Activated CD4-positive, alpha-beta T cell treated with anti-CD3 and anti-CD28 coated beads for 1 hour (primary cell): Measurements from ENCODE around the gene FES.
A peak's percentile ranks its signal among the peaks of the same experiment; 100 is the strongest.
"Not testable (repeated sequence)": the region's sequence is repeated elsewhere in the genome, so short reads cannot be mapped to it uniquely, and the experiment has no call there.

Experiments
- DNase-seq: peaks from one replicate; pipeline ENCODE4 v3.0.0-alpha.2; 2020

The FES gene

GRCh38 chr15:90893175-90894090 is 9.1 kb downstream of the FES start:
- DNase-seq, result no peak

DNA sequence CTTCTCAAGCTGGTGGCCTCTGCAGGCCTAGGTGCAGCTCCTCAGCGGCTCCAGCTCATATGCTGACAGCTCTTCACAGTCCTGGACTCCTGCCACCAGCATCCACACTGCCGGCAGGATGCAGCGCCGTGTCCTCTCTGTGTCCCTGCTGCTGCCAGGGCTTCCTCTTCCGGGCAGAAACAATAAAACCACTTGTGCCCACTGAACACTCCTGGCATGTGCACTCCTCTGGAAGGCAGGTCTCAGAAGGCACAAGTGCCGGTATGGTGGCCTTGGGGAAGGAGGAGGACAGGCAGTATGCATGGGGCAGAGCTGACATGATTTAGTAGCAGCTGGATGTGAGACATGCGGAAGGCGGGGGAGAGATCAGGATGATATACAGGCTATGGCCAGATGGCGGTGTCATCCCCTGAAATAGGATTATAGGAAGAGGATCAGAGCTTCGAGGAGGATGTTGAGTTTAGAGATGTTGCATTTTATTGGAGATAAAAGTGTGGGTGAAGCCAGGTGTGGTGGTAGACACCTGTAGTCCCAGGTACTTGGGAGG is 11.3 kb downstream of the FES start:
- no peak for DNase-seq

DNA sequence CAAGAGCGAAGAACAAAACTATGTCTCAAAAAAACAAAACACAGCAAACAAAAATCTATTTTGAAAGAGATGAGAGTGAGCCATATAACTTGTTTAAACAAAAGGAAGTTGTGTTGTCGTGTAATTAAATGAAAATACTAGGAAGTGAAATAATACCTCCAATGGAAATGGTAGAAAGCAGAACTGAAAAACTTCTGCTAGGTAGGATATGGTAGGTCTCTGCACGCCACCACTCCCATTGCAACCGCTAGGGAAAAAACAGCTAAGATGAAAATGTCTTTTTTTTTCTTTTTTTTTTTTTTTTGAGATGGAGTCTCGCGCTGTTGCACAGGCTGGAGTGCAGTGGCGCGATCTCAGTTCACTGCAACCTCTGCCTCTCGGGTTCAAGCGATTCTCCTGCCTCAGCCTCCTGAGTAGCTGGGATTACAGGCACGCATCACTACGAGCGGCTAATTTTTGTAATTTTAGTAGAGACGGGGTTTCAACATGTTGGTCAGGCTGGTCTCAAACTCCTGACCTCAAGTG is 12.9 kb downstream of the FES start:
- not testable (repeated sequence) for DNase-seq

DNA sequence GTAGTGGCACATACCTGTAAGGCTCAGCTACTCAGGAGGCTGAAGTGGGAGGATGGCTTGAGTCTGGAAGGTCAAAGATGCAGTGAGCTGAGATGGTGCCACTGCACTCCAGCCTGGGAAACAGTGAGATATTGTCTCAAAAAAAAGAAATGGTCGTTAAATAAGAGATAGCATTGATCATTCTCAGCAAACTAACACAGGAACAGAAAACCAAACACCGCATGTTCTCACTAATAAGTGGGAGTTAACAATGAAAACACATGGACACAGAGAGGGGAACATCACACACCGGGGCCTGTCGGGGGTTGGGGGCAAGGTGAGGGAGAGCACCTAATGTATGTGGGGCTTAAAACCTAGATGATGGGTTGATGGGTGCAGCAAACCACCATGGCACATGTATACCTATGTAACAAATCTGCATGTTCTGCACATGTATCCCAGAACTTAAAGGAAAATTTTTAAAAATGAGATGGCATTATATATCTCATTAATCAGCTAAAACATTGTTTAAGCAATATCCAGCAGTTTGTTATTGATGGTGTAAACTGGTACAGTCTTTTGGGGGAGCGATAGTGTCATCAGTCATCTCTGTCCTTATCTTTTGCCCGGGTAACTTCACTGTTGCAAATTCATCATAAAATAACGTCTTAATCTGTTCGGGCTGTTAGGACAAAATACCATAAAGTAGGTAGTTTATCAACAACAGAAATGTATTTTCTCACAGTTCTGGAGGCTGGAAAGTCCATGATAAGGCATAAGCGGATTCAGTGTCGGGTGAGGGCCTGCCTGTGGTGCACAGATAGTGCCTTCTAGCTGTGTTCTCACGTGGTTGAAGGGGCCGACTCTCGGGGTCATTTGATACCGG is 17.1 kb downstream of the FES start:
- DNase-seq, result no peak

GRCh38 chr15:90902040-90902839 is 17.9 kb downstream of the FES start:
- DNase-seq, result peak; percentile 51

DNA sequence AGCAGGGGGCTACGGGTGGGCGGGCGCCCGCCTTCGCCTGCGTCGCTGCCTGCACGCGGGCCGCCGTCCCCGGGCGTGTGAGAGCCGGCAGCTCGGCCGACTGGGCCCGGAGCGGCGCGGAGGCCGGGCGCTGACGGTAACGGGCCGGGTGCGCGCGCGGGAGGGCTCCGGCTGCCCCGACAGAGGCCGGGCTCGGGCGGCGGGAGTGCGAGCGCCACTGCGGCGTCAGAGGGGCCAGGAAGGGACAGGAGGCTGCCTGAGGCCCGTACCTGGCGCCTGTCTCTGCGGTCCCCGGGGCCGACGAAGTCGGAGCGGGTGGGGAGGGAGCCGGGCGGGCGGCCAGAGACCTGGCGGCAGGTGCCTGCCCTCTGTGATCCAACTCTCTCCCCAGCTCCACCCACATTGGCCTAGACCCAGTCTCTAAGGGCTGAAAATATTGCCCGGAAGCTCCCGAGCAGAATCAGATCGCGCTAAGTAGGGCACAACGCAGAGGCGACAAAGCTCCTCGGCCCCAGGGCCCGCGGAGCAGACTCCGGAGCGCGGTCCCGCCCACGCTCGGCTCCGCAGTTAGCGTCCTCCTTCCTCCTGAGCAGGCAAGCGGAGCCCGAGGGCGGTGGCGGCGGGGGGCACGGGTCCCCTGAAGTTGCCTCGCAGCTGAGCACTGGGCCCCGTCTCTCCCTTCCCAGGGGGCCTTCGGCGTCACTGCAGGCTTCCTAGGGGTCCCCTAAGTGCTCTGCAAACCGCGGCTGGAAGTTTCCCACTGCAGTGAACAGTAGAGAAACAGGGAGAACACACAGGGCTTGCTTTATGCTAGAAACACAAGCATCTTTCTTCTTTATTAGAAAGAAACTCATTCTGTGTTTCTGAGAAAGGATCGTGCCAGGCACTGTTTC is 18.8 kb downstream of the FES start, which contains the start of gene MAN2A2:
TSS of gene MAN2A2 (plus strand) at position 463 of the 893 bp plus-strand sequence. CDS start 906 bp downstream, outside the sequence.
- DNase-seq, result peak; percentile 59

- no peak for DNase-seq
Observed at GRCh38 chr15:90903733-90904536, 19.6 kb downstream of the FES start.

DNA sequence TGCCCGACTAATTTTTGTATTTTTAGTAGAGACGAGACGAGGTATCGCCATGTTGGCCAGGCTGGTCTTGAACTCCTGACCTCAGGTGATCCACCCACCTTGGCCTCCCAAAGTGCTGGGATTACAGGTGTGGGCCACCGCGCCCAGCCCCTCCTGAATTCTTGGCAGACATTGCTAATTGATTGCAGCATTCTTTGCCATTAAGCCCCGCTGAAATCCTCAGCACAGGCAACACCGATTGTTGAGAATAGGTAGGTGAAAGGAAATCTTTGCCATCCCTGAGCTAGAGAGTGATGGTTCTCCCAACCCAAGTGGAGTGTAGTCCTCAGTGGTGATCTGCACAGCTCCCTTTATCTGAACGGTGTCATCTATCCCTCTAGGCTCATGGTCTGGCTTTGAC is 20.4 kb downstream of the FES start:
- no peak for DNase-seq

- DNase-seq, result no peak
Observed at GRCh38 chr15:90905306-90906180, 21.2 kb downstream of the FES start.

GRCh38 chr15:90906181-90906849 is 22.0 kb downstream of the FES start:
- DNase-seq, result no peak

DNA sequence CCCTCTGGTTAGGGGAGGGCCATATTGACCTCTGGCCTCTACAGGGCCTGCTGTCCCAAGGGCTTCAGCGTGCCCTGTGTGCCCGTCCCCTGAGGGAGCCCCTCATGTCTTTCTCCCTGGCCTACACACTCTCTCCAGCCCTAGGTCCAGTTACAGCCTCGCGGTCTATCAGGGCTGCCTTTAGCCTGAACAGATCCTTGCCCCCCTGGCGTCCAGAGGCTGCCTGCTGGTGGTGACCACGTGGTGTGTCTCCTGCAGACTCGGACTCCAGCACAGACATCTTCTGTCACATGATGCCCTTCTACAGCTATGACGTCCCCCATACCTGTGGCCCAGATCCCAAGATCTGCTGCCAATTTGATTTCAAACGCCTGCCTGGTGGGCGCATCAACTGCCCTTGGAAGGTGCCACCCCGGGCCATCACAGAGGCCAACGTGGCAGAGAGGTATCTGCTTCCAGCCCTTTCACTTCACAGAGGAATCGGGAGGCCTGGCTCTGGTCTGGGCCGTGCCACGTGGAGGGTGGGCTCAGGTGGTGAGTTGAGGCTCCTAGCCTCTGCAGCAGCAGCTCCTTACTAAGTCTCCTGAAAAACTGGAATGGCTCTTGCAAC is 22.9 kb downstream of the FES start:
- no peak for DNase-seq

GRCh38 chr15:90907838-90908507 is 23.7 kb downstream of the FES start:
- DNase-seq, result no peak

DNA sequence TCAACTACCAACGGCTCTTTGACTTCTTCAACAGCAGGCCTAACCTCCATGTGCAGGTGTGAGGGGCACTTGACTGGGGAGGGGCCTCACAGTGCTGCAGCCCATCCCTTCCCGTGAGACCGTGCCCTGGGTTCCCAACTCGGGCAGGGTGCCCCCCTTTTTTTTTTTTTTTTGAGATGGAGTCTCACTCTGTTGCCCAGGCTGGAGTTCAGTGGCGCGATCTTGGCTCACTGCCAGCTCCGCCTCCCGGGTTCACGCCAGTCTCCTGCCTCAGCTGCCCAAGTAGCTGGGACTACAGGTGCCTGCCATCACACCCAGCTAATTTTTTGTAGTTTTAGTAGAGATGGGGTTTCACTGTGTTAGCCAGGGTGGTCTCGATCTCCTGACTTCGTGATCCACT is 25.1 kb downstream of the FES start:
- DNase-seq, result not testable (repeated sequence)

GRCh38 chr15:90909976-90910375 is 25.7 kb downstream of the FES start:
- no peak for DNase-seq

DNA sequence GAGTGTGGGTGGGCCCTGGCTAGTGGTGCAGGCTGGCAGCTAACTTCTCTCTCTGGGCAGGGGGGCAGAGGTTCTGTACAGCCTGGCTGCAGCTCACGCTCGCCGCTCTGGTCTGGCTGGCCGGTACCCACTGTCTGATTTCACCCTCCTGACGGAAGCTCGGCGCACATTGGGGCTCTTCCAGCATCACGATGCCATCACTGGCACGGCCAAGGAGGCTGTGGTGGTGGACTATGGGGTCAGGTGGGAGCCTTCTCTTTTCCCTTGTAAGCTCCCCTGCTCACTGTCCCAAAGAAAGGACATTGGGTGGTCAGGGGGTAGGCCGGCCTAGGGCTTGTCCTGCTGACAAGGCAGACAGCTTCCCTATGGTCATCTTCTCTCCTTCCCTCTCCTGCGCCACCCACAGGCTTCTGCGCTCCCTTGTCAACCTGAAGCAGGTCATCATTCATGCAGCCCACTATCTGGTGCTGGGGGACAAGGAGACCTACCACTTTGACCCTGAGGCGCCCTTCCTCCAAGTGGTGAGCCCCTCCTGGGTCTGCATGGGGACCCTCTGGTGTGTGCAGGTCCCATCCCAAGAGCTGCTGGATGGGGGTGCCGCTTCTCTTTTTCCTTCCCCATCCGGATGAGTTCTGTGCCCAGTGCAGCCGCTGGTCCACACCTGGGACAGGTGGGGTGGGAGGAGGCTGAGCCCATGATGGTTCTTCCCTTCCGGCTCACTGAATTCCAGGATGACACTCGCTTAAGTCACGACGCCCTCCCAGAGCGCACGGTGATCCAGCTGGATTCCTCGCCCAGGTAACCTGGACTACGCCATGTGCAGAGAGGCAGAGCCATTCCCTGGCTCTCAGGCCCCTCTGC is 26.4 kb downstream of the FES start:
- DNase-seq, result no peak

- no peak for DNase-seq
Observed at GRCh38 chr15:90911302-90911623, 27.0 kb downstream of the FES start.
